Measurements from ENCODE around the gene NUP42. TPM values are rescaled to one million over a fixed set of nuclear protein-coding genes. Genes with fewer than 3 reads are reported as not detected.

The NUP42 gene
- total and polyA plus RNA-seq, 2 of the 13 experiments (the other 11 are each of a cell fraction or from before 2014, with no cell fraction given): 32.0 to 51.5 TPM

GRCh38 chr7:23214423-23214822, 32.6 kb downstream of the NUP42 start:
- in situ Hi-C loops (cut with HindIII; ENCODE audit: extremely low pct_ligation_motif_present, low pct_unique_long_range_greater_than_20kb) (no loop called here), intact Hi-C loops (cut with micrococcal nuclease; ENCODE audit: unreplicated experiment) (no loop called here)
- FAIRE-seq: no peak
- no peak overlapping the region for H3K4me2 ChIP-seq (ENCODE audit: low read depth, low read length)
- no TSS peak for BruUV-seq (replicated peaks)
- ATAC-seq: no peak
- 0 out of 5 replicates have a peak, but pooled peaks cover 0 to 5% of the 10 kb centered on the region in 2 experiments for H3K27me3 ChIP-seq (ENCODE audit: control insufficient read depth in 1 of 2, insufficient read depth in 2 of 2, low read length in 2 of 2)
- H3K4me1 ChIP-seq (ENCODE audit: insufficient read depth, low read length): peaks cover 15% of the 10 kb centered on the region; the same call in 1 of the 2 replicates
- no peaks in the 10 kb centered on the region for H3K9me3 ChIP-seq (ENCODE audit: low read length)
- no peak overlapping the region for H3K9ac ChIP-seq (ENCODE audit: insufficient read depth, low read depth, low read length)
- no peak overlapping the region for H3K27ac ChIP-seq (ENCODE audit: extremely low read length, insufficient read depth, low read length)
- 5% methylated on average over 5 of the region's 5 CpGs for WGBS (ENCODE audit: low lambda C conversion rate)
- H3K79me2 ChIP-seq (ENCODE audit: insufficient read depth, low read length): no peaks in the 10 kb centered on the region
- ChIA-PET POLR2A (no interaction called here), CTCF (ENCODE audit: low intra/inter-chr PET ratio, low total read pairs) (no interaction called here)
- no peak for DNase-seq (ENCODE audit: low spot score)
- no peaks in the 10 kb centered on the region for H4K20me1 ChIP-seq (ENCODE audit: insufficient read depth, low read length)
- no peak overlapping the region for H3K4me3 ChIP-seq (replicated peaks in 1 of 3; ENCODE audit: insufficient read depth in 1 of 3, low read depth in 2 of 3, low read length in 3 of 3)
- no peak overlapping the region for H2AFZ ChIP-seq (ENCODE audit: low read length)
- H3K36me3 ChIP-seq (replicated peaks in 1 of 2; ENCODE audit: control insufficient read depth in 1 of 2, insufficient read depth in 2 of 2, low read length in 2 of 2): no peaks in the 10 kb centered on the region
- TF ChIP-seq ZC3H4 (CRISPR knock-in tag; IDR thresholded peaks at IDR 0.05; ENCODE audit: borderline replicate concordance) (no peak), MIER2 (CRISPR knock-in tag; IDR thresholded peaks at IDR 0.05) (no peak), SMARCE1 (IDR thresholded peaks at IDR 0.05; ENCODE audit: borderline replicate concordance) (no peak), RFX5 (IDR thresholded peaks at IDR 0.05; ENCODE audit: low read depth, low read length) (no peak), FOSL1 (CRISPR knock-in tag; IDR thresholded peaks at IDR 0.05; ENCODE audit: borderline replicate concordance) (no peak), PBX3 (CRISPR knock-in tag; IDR thresholded peaks at IDR 0.05; ENCODE audit: borderline replicate concordance) (no peak), SIN3B (IDR thresholded peaks at IDR 0.05; ENCODE audit: low read length) (no peak), SMAD9 (CRISPR knock-in tag; IDR thresholded peaks at IDR 0.05) (no peak), SMAD1 (CRISPR knock-in tag; IDR thresholded peaks at IDR 0.05; ENCODE audit: borderline replicate concordance, low read depth) (no peak), PPARG (CRISPR knock-in tag; conservative IDR thresholded peaks at IDR 0.05) (no peak), KLF6 (CRISPR knock-in tag; IDR thresholded peaks at IDR 0.05) (no peak)

Measured in HepG2 (cell line).